ENCODE data around the gene RYR1.

RYR1 gene

GRCh38 chr19:38429055-38429810 is 4.3 kb upstream of the RYR1 start:
- DNase-seq: no peak

GRCh38 chr19:38429811-38430156 is 3.7 kb upstream of the RYR1 start:
- DNase-seq: no peak

- DNase-seq: no peak
Observed at GRCh38 chr19:38430931-38431330, 2.6 kb upstream of the RYR1 start.

- DNase-seq: no peak
Observed at GRCh38 chr19:38434549-38435051, 1.1 kb downstream of the RYR1 start.

- no peak for DNase-seq
Observed at GRCh38 chr19:38437295-38437694, 3.8 kb downstream of the RYR1 start.

GRCh38 chr19:38437917-38438316 is 4.4 kb downstream of the RYR1 start:
- no peak for DNase-seq

- DNase-seq: no peak
Observed at GRCh38 chr19:38440592-38440991, 7.1 kb downstream of the RYR1 start.

GRCh38 chr19:38441657-38442348 is 8.3 kb downstream of the RYR1 start:
- peak; percentile 60 for DNase-seq

- DNase-seq: no peak
Observed at GRCh38 chr19:38442736-38443135, 9.2 kb downstream of the RYR1 start.

GRCh38 chr19:38443458-38443999 is 10.0 kb downstream of the RYR1 start:
- DNase-seq: no peak

- DNase-seq: no peak
Observed at GRCh38 chr19:38444026-38444425, 10.5 kb downstream of the RYR1 start.

GRCh38 chr19:38445362-38445761 is 11.9 kb downstream of the RYR1 start:
- DNase-seq: no peak

GRCh38 chr19:38448225-38448624 is 14.7 kb downstream of the RYR1 start:
- DNase-seq: no peak

GRCh38 chr19:38449518-38449917 is 16.0 kb downstream of the RYR1 start:
- no peak for DNase-seq

- no peak for DNase-seq
Observed at GRCh38 chr19:38451036-38451435, 17.5 kb downstream of the RYR1 start.

- no peak for DNase-seq
Observed at GRCh38 chr19:38451629-38452028, 18.1 kb downstream of the RYR1 start.

- DNase-seq: peak; percentile 49
Observed at GRCh38 chr19:38452430-38453366, 19.2 kb downstream of the RYR1 start.

- DNase-seq: no peak
Observed at GRCh38 chr19:38453596-38453995, 20.1 kb downstream of the RYR1 start.

GRCh38 chr19:38455031-38455430 is 21.5 kb downstream of the RYR1 start:
- DNase-seq: peak; percentile 67

GRCh38 chr19:38457202-38457601 is 23.7 kb downstream of the RYR1 start:
- DNase-seq: no peak

- no peak for DNase-seq
Observed at GRCh38 chr19:38457690-38458405, 24.4 kb downstream of the RYR1 start.

- no peak for DNase-seq
Observed at GRCh38 chr19:38458991-38459390, 25.5 kb downstream of the RYR1 start.

Measured in hematopoietic multipotent progenitor cell treated with erythropoietin and hydrocortisone succinate and interleukin-3 and kit ligand, for 6 days (in vitro differentiated cells).